Measurements from ENCODE around the gene KLC4.

KLC4 gene

GRCh38 chr6:43074847-43075669, 15.6 kb downstream of the KLC4 start:
- DNase-seq: peak; percentile 92

DNA sequence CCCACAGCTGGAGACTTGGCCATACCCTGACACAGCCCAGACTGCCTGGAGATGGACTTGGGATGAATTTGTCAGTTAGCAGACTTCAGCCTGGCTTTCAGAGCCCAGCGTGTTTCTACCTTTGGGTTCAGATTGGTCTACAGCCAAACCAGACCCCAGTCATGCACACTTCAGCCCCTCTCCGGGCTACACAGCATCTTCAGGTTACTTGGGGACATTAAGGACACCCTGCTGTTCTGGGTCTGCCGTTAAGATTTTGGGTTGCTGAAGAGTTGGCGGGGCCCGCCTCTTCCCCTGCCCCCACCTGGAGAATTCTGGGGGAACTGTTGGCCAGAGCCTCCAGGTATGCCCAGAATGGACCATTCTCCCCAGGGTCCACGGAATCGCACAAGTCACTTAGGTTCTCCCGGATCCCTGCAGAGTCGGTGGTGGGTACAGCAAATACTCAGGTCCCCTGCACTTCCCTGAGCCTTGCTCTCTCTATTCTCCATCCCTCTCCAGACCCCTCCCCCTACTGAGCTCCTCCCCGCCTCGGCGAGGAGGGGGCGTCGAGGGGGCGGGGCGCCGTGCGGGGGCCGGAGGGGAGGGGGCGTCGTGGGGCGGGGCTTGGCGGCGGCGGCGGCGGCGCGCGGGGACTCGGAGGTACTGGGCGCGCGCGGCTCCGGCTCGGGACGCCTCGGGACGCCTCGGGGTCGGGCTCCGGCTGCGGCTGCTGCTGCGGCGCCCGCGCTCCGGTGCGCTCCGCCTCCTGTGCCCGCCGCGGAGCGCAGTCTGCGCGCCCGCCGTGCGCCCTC, 16.4 kb downstream of the KLC4 start, which contains the start of gene PTK7:
Gene PTK7 (plus strand): TSS at position 645 of the 794 bp plus-strand sequence. CDS start 175 bp downstream, outside the sequence.
- peak; percentile 82 for DNase-seq

DNA sequence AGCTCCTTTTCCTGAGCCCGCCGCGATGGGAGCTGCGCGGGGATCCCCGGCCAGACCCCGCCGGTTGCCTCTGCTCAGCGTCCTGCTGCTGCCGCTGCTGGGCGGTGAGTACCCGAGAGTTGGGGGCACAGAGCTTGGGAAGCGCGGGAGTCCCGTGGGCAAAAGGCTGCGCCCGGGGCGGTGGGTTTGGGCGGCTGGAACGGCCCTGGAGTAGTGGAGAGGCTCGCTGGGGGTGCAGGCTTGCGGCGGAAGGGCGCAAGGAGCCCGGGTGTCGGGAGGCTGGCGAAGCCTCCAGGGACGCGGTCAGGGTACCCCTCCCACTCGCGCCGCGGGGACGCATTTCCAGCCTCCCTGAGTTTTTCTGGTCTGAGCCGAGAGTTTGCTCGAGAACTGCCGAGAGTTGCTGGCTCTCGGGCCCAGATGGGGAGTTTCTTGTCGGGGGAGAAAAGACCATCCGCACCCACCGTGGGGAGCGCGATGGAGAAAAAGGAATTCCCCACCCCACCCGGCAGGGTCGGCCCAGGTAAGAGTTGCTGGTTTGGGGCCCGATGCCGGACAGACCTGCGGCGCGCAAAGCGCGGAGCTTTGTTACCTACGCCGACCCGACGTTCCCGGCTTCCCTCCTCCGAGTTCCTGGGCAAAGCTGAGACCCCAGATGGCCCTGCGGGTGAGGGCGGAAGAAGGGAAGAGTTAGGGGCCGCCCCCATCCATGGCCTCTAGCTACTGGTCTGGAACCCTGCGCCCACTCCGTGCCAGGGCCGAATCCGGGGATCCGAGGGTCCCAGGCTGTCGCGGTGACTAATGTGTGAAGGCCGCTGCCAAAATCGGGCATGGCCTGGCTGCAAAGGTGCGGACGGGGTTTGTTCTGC, 17.3 kb downstream of the KLC4 start:
- peak; percentile 50 for DNase-seq

- DNase-seq: no peak
These were observed 17.9 kb downstream of the KLC4 start for GRCh38 chr6:43077333-43077809.

- peak; percentile 84 for DNase-seq
These were observed 18.6 kb downstream of the KLC4 start for GRCh38 chr6:43077981-43078511.

GRCh38 chr6:43078691-43079090, 19.3 kb downstream of the KLC4 start:
- peak; percentile 95 for DNase-seq

GRCh38 chr6:43081043-43081442, 21.6 kb downstream of the KLC4 start:
- no peak for DNase-seq

GRCh38 chr6:43081922-43082321, 22.5 kb downstream of the KLC4 start:
- DNase-seq: peak; percentile 51

GRCh38 chr6:43082806-43083655, 23.6 kb downstream of the KLC4 start:
- DNase-seq: no peak

- no peak for DNase-seq
These were observed 26.7 kb downstream of the KLC4 start for GRCh38 chr6:43086022-43086658.

DNA sequence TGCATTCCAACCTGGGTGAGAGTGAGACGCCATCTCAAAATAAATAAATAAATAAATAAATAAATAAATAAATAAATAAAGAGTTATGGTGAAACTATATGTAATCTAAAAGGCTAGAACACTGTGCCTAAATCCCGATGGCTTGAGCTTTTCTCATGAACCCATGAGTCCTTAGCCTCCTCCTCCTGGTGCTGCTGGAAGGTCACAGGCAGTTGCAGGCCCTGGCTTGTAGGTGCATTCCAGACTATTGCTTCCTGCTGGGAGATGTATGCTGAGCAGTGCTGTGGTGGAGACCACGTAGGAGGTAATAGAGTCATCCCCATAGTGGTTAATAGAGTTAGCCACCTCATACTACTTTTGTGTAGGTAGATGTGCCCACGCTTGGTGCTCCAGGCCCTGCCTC, 29.2 kb downstream of the KLC4 start:
- peak; percentile 43 for DNase-seq

- DNase-seq: no peak
These were observed 30.0 kb downstream of the KLC4 start for GRCh38 chr6:43089467-43089866.

DNA sequence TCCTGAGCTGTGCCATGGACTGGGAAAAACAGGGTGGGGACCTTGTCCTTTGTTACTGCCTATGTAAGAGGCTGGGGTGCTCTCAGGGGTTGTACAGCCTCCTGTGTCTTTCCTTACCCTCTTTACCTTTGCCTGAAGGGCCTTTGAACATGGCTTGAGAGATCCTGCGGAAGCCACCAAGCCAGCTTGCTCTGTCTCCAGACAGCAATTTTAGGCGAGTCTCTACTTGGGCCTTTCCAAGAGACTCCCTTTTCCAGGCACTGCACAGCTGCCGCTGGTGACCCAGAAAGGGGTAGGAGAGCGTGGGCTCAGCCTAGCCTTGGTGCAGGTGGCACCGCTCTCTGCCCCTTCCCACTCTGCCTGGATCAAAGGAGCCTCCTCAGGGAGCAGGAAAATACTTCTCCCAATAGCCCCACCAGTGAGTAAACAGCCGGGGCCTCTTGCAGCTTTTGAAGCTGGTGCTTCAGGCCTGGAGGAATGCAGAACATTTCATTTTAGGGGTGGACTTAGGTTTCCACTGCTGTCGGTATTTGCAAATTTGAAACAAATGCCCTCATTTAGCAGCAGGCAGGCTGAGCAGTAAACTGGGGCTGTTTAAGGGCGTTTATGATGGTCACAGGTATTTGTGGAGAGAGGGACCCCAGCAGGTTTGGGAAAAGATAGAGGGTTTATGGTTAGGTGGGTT, 30.6 kb downstream of the KLC4 start:
- DNase-seq: peak; percentile 47

DNA sequence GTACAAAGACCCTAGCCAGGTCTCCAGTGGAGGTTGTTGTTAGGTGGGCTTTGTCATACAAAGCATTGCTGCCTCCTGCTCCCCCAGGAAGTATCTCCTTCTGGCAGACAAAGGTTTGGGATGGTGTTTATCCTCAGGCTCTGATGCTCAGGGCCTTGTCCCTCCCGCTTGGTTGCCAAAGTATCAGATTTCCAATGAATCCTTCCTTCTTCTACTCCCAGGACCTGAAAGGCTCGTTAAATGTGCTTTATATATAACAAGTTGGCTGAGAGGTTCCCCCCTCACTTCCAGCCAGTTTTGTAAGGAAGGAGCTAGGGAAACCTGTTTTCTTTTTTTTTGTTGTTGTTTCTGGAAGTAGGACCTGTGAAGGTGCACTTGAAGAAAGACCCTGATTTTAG, 31.1 kb downstream of the KLC4 start:
- DNase-seq: no peak

DNA sequence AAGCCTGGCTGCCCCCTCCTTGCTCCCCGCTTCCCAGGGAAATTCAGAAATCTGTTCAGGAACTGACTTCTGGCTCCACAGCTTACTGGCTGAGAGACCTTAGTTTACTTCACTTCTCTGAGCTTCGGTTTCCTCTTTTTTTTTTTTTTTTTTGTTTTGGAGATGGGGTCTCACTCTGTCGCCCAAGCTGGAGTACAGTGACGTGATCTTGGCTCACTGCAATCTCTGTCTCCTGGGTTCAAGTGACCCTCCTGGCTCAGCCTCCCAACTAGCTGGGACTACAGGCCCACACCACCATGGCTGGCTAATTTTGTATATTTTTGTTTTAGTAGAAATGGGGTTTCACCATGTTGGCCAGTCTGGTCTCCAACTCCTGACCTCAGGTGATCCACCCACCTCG, 31.6 kb downstream of the KLC4 start:
- DNase-seq: no peak

- no peak for DNase-seq
These were observed 32.1 kb downstream of the KLC4 start for GRCh38 chr6:43091436-43091991.

- no peak for DNase-seq
These were observed 33.2 kb downstream of the KLC4 start for GRCh38 chr6:43092635-43093034.

DNA sequence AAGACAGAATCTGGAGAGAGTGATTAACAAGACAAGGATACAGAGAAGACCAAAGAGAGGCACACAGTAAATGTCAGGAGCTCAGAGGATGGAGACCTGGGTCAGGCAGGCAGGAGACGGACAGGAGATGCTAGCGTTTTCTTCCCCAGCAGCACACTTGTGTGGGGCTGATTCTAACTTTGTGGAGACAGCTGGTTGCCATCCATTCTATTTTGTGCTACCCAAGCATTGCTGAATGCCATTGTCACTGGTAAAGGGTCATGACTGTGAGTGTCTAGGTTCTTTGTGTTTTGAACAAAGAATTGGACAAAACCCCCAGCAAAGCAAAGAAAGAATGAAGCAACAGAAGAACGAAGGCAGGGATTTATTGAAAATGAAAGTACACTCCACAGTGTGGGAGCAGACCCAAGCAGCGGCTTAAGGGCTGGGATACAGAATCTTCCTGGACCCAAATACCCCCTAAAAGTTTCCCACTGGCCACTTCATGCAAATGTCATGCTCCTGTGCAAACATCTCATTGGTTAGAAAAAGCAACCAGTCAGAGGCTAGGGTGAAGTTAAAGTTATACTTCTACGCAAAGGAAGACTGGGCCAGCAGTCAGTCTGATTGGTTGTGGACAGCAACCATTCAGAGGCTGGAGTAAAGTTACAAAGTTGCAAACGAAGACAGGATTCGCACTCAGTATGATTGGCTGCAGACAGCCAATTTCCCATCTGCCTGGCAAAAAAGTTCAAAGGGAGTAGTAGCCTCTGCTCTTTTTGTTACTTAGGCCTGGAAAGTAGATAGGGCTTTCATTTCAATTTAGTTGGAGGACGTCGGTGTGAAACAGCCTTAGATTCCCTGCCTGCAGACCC, 34.2 kb downstream of the KLC4 start:
- DNase-seq: peak; percentile 78

DNA sequence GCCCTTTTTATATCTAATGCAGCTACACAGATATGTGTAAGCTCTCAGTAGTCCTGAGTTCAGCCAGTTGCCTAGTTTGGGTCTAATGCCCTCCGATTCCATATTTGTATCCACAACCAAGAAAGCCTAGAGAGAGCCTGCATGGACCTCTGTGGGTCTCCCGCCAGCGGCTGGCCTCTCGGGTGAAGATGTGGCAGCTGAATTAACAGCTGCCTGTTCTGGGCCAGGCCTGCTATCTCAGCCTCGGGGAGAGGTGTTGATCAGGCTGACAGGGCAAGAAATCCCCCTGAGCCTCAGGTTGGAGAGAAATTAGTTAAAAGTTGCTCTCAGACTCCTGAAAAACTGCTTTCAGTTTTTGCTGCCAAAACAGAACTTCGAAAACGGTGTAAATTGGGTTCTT, 36.5 kb downstream of the KLC4 start:
- no peak for DNase-seq
